ENCODE data around the gene DBN1. TPM values are rescaled to one million over a fixed set of nuclear protein-coding genes. Genes with fewer than 3 reads are reported as not detected.
A peak's percentile ranks its signal among the peaks of the same experiment; 100 is the strongest.

Gene DBN1
- total RNA-seq, 1 donor from 2014 or later = 269 TPM

DNA sequence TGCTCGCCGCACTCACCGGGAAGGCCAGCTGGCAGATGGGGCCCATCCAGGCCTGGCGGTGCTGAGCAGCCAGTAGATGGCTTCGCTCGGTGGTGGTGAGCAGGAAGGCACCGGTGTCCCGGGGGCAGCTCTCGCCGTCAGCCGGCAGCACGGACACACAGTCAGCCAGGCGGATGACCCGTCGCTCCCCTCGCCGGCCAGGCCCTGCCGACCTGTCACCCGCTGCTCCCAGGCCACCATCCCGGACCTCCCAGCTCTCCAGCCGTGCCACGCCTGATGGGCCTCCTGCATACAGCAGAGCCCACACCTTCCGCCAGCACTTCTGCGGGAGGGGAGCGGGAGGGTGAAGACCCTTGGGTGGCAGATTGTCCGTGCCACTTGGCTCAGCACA, 34.8 kb upstream of the DBN1 start:
- Mint-ChIP-seq H3K4me1 (ENCODE audit: unreplicated experiment) (no peaks in the 10 kb centered on the region), H3K36me3 (peaks cover 4% of the 10 kb centered on the region), H3K27ac (no peak overlapping the region), H3K9me3 (no peaks in the 10 kb centered on the region), H3K4me3 (no peak overlapping the region), H3K27me3 (no peaks in the 10 kb centered on the region)
- DNase-seq (ENCODE audit: extremely low spot score, unreplicated experiment) = no peak
- TF ChIP-seq, protein P1, sequence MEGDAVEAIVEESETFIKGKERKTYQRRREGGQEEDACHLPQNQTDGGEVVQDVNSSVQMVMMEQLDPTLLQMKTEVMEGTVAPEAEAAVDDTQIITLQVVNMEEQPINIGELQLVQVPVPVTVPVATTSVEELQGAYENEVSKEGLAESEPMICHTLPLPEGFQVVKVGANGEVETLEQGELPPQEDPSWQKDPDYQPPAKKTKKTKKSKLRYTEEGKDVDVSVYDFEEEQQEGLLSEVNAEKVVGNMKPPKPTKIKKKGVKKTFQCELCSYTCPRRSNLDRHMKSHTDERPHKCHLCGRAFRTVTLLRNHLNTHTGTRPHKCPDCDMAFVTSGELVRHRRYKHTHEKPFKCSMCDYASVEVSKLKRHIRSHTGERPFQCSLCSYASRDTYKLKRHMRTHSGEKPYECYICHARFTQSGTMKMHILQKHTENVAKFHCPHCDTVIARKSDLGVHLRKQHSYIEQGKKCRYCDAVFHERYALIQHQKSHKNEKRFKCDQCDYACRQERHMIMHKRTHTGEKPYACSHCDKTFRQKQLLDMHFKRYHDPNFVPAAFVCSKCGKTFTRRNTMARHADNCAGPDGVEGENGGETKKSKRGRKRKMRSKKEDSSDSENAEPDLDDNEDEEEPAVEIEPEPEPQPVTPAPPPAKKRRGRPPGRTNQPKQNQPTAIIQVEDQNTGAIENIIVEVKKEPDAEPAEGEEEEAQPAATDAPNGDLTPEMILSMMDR (conservative IDR thresholded peaks at IDR 0.05) = no peak

DNA sequence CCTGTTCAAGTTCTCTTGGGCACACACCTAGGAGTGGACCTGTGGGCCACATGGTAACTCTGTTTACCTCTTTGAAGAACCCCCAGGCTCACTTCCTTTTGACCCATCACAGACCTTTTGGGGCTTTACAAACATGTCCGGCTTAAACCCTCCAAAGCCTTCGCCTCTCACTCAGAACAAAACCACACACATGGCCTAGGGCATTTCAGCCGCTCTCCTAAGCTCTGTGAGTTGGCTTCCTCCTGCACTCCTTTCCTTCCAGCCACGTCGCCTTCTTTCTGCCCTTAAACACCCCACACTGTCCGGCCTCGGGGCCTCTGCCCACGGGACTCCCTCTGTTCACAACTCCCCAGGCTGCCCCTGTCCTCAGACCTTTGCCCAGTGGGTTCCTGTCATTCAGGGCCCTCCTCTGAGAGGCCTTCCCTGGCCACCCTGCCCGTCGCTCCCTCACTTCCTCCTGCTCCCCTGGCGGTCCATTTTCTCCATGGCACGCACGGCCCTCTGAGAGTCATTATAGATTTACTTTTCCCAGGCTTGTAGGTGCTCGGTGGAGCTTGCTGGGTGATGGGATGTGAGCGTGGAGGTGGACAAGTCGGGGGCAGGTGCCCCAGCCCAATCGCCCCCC, 34.3 kb upstream of the DBN1 start:
- Mint-ChIP-seq H3K4me3 (no peak overlapping the region), H3K36me3 (peaks cover 4% of the 10 kb centered on the region), H3K27ac (peak overlapping the region; percentile 86)

DNA sequence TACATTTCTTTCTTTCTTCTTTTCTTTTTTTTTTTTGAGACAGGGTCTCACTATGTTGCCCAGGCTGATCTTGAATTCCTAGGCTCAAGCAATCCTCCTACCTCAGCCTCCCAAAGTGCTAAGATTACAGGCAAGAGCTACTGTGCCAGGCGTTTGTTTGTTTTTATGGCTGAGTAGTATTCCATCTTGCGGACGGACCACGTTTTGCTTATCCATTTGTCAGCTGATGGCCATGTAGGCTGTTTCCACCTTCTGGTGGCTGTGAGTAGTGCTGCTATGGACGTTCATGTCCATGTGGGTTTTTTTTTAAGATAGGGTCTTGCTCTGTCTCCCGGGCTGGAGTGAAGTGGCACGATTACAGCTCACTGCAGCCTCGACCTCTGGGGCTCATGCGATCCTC, 33.7 kb upstream of the DBN1 start:
- DNase-seq (ENCODE audit: extremely low spot score, unreplicated experiment) = no peak
- H3K27ac Mint-ChIP-seq = no peak overlapping the region
- TF ChIP-seq, protein P1 (conservative IDR thresholded peaks at IDR 0.05) = peak; percentile 57
- H3K27me3 Mint-ChIP-seq = no peaks in the 10 kb centered on the region
- peaks cover 5% of the 10 kb centered on the region for H3K4me1 Mint-ChIP-seq (ENCODE audit: unreplicated experiment)
- H3K36me3 Mint-ChIP-seq = peaks cover 4% of the 10 kb centered on the region
- H3K9me3 Mint-ChIP-seq = no peaks in the 10 kb centered on the region
- H3K4me3 Mint-ChIP-seq = no peak overlapping the region

More for the DNA sequence above, 34.3 kb upstream of the DBN1 start:
- TF ChIP-seq, protein P1 (conservative IDR thresholded peaks at IDR 0.05) = no peak
- no peaks in the 10 kb centered on the region for H3K9me3 Mint-ChIP-seq
- DNase-seq (ENCODE audit: extremely low spot score, unreplicated experiment) = no peak
- H3K4me1 Mint-ChIP-seq (ENCODE audit: unreplicated experiment) = no peaks in the 10 kb centered on the region
- no peaks in the 10 kb centered on the region for H3K27me3 Mint-ChIP-seq

DNA sequence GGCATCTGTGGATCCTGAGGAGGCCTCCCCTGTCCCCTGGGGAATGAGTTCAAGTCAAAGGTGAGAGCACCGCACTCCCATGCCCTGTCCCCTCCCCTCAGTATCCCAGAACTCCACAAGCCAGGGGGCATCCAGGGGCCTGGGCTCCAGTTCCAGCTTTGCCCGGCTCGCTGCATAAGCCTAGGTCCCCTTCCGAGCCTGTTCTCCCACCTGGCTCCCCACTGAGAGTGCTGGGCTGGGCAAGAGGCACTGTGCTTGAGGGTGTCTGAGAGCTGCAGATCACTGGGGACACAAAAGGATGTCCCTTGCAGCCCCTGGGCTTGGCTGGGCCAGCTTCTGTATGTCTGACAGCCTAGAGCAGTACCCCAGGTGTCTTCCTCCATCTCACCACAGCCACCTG, 31.6 kb upstream of the DBN1 start:
- no peaks in the 10 kb centered on the region for H3K27me3 Mint-ChIP-seq

DNA sequence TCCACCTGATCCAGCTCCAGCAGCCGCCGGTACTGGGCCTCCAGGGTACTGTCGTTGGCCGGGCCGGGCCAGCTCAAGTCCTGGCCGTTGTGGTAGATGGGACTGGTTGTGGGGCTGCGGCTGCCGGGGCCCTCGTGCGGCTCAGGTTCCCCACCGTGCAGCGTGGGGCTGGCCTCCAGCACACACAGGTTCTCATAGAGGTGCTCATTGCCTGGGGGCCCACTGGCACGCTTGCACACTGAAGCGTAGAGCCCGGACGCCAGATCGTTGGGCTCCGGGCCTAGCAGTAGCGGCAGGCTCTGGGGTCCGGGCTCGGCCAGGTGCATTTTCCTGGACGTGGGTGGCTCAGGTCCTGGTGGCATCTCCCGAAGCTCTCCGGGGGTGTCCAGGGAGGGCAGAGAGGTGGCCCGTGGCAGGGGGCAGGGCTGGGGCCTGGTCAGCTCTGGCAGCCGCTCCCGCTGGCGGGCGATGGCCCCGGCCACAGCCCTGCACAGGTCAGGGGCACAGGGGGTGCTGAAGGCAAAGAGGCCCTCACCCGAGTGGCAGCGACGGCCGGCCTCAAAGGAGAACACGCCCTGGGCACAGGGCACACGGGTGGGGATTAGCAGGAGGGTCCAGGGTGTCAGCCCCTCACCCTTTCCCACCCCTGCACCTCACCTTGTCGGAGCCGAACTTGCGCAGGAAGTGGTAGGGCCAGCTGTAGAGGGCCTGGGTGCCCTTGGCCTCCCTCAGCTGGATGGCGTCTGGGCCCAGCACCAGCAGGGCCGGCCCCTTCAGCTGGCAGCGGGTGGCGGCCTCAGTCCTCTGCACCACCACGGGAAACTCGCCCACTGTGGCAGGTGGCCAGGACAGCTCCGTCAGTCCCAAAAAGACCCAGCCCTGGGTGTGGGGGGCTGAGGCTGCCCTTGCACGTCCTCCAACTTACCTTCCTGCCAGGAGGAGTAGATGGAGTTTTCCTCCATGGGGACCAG, 30.9 kb upstream of the DBN1 start:
- Mint-ChIP-seq H3K27ac (no peak overlapping the region), H3K36me3 (peaks cover 4% of the 10 kb centered on the region)

More for the DNA sequence above, 31.6 kb upstream of the DBN1 start:
- Mint-ChIP-seq H3K9me3 (no peaks in the 10 kb centered on the region), H3K36me3 (peaks cover 4% of the 10 kb centered on the region), H3K4me1 (ENCODE audit: unreplicated experiment) (peaks cover 16% of the 10 kb centered on the region), H3K27ac (no peak overlapping the region), H3K4me3 (no peak overlapping the region)
- no peak for DNase-seq (ENCODE audit: extremely low spot score, unreplicated experiment)
- TF ChIP-seq, protein P1 (conservative IDR thresholded peaks at IDR 0.05) = no peak

More for the DNA sequence above, 30.9 kb upstream of the DBN1 start:
- Mint-ChIP-seq H3K4me3 (no peak overlapping the region), H3K27me3 (peaks cover 5% of the 10 kb centered on the region), H3K9me3 (no peaks in the 10 kb centered on the region), H3K4me1 (ENCODE audit: unreplicated experiment) (peaks cover 23% of the 10 kb centered on the region)
- DNase-seq (ENCODE audit: extremely low spot score, unreplicated experiment) = no peak
- TF ChIP-seq, protein P1 (conservative IDR thresholded peaks at IDR 0.05) = no peak
